ENCODE results near the gene XIST.

Gene XIST

GRCh38 chrX:73850124-73851013, 2.1 kb downstream of the XIST start:
- Histone ChIP-seq H3K9ac (ENCODE audit: low read depth, low read length) (no peak overlapping the region), H3K36me3 (ENCODE audit: insufficient read depth, low read length) (no peaks in the 10 kb centered on the region)

DNA sequence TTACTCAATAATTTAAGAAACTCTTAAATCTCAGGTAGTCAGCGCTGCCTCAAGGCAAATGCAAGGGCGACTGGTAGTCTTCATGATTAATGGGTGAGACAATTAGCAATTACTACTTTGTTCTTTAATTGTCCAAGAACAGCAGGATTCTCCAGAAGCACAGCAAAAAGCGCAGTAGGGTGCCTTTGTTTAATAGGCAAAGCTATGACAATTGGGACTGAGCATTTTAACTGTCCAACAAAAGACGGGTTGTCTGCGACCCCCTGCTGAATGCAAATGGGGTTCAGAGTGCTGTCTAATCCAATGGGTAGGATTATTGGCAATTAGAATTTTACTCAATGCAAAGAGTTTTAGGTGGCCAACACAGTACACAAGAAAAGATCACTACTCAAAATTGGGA, 3.4 kb downstream of the XIST start:
- no peak overlapping the region for H3K9ac ChIP-seq (ENCODE audit: low read depth, low read length)

More at GRCh38 chrX:73850124-73851013, 2.1 kb downstream of the XIST start:
- H3K4me1 ChIP-seq (ENCODE audit: insufficient read depth, low read length) = no peaks in the 10 kb centered on the region
- peaks cover 29% of the 10 kb centered on the region for H3K9me3 ChIP-seq (ENCODE audit: control insufficient read depth, insufficient read depth, low read length)

GRCh38 chrX:73847991-73848390, 4.5 kb downstream of the XIST start:
- Histone ChIP-seq H3K9ac (ENCODE audit: low read depth, low read length) (no peak overlapping the region), H3K36me3 (ENCODE audit: insufficient read depth, low read length) (no peaks in the 10 kb centered on the region), H3K9me3 (ENCODE audit: control insufficient read depth, insufficient read depth, low read length) (peaks cover 29% of the 10 kb centered on the region), H3K4me1 (ENCODE audit: insufficient read depth, low read length) (no peaks in the 10 kb centered on the region)

More for the DNA sequence above, 3.4 kb downstream of the XIST start:
- Histone ChIP-seq H3K9me3 (ENCODE audit: control insufficient read depth, insufficient read depth, low read length) (peaks cover 29% of the 10 kb centered on the region), H3K4me1 (ENCODE audit: insufficient read depth, low read length) (no peaks in the 10 kb centered on the region), H3K36me3 (ENCODE audit: insufficient read depth, low read length) (no peaks in the 10 kb centered on the region)

DNA sequence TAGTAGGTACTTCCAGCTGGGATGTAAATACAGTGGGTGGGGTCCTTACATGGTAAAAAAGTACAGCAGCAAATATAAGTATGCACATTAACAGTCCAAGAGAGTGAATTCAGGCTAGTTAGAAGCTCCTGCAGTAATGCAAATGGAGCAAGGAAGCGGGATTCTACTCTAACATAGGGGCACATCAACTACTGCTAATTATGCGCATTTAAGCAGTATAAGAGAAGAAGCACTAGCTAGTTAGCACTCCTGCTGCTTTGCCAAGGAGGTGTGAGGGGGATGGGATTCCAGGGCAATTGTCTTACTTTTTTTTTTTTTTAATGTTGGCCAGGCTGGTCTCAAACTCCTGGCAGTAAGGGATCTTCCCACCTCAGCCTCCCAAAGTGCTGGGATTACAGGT, 5.4 kb downstream of the XIST start:
- Histone ChIP-seq H3K4me1 (ENCODE audit: insufficient read depth, low read length) (no peaks in the 10 kb centered on the region), H3K9me3 (ENCODE audit: control insufficient read depth, insufficient read depth, low read length) (peaks cover 28% of the 10 kb centered on the region), H3K9ac (ENCODE audit: low read depth, low read length) (no peak overlapping the region), H3K36me3 (ENCODE audit: insufficient read depth, low read length) (no peaks in the 10 kb centered on the region)

DNA sequence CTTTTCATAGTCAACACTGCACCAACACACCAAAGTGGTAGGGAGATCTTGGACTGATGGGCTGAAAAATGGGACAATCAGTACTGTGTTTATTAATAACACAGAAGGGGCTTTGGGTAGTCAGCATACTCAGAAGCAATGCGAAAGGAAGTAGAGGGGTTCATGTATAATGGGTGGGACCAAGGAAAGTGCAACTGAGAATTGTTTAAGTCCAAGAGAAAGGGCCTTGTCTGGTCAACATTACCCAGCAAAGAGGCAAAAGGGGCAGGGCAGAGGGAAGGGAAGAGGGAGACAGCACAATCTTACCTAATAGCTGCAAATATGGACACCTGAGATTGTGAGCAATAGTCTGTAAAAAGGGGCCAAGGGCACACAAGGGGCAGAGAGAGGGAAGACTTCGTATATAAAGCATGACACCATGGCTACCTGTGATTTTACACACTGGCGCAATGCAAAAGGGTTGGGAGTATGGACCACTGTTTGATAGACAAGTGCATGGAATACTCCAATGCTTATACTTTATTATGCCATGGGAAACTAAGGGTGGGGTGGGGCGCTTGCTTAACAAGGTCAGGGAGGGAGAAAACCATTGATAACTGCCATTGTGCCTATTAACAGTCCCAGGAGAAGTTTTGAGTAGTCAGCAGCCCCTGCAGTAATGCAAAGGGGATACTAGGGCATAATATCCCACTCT, 9.8 kb downstream of the XIST start:
- Histone ChIP-seq H3K9me3 (ENCODE audit: control insufficient read depth, insufficient read depth, low read length) (peaks cover 10% of the 10 kb centered on the region; the same call in 1 of the 2 replicates), H3K4me1 (ENCODE audit: insufficient read depth, low read length) (no peaks in the 10 kb centered on the region), H3K9ac (ENCODE audit: low read depth, low read length) (no peak overlapping the region), H3K36me3 (ENCODE audit: insufficient read depth, low read length) (no peaks in the 10 kb centered on the region)

- H3K4me1 ChIP-seq (ENCODE audit: insufficient read depth, low read length) = no peaks in the 10 kb centered on the region
- 0 out of 2 replicates have a peak, but pooled peaks cover 4% of the 10 kb centered on the region for H3K9me3 ChIP-seq (ENCODE audit: control insufficient read depth, insufficient read depth, low read length)
- no peak overlapping the region for H3K9ac ChIP-seq (ENCODE audit: low read depth, low read length)
- no peaks in the 10 kb centered on the region for H3K36me3 ChIP-seq (ENCODE audit: insufficient read depth, low read length)
Measured at GRCh38 chrX:73841337-73841736, 11.2 kb downstream of the XIST start.

- no peak overlapping the region for H3K9ac ChIP-seq (ENCODE audit: low read depth, low read length)
- H3K4me1 ChIP-seq (ENCODE audit: insufficient read depth, low read length) = no peaks in the 10 kb centered on the region
- H3K36me3 ChIP-seq (ENCODE audit: insufficient read depth, low read length) = no peaks in the 10 kb centered on the region
- H3K9me3 ChIP-seq (ENCODE audit: control insufficient read depth, insufficient read depth, low read length) = no peaks in the 10 kb centered on the region
Measured at GRCh38 chrX:73840120-73840924, 12.2 kb downstream of the XIST start.

- no peak overlapping the region for H3K9ac ChIP-seq (ENCODE audit: low read depth, low read length)
- no peaks in the 10 kb centered on the region for H3K9me3 ChIP-seq (ENCODE audit: control insufficient read depth, insufficient read depth, low read length)
- H3K4me1 ChIP-seq (ENCODE audit: insufficient read depth, low read length) = no peaks in the 10 kb centered on the region
- no peaks in the 10 kb centered on the region for H3K36me3 ChIP-seq (ENCODE audit: insufficient read depth, low read length)
Measured at GRCh38 chrX:73839152-73839551, 13.4 kb downstream of the XIST start.

GRCh38 chrX:73838123-73838522, 14.4 kb downstream of the XIST start:
- H3K9ac ChIP-seq (ENCODE audit: low read depth, low read length) = no peak overlapping the region
- H3K4me1 ChIP-seq (ENCODE audit: insufficient read depth, low read length) = no peaks in the 10 kb centered on the region
- no peaks in the 10 kb centered on the region for H3K36me3 ChIP-seq (ENCODE audit: insufficient read depth, low read length)
- no peaks in the 10 kb centered on the region for H3K9me3 ChIP-seq (ENCODE audit: control insufficient read depth, insufficient read depth, low read length)

DNA sequence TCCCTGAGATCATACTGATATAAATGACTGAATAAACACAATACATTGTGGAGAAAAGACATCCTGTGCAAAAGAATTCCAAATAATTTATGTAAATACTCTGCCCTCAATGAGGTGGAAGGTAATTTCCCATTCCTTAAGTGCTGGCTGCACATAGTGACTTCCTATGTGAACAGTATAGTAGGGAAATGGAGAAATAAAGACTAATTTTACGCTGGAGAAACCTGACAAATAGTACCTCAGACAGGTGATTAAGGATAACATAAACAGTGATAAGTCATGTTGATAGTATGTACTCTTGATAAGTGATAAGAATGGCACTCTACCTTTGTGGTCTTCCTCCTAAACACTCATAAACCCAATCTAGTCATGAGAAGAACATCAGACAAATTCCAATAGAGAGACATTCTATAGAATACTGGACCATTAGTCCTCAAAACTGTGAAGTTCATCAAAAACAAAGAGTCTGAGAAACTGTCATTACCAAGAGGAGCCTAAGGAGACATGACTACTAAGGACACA, 15.5 kb downstream of the XIST start:
- no peaks in the 10 kb centered on the region for H3K4me1 ChIP-seq (ENCODE audit: insufficient read depth, low read length)
- no peak overlapping the region for H3K9ac ChIP-seq (ENCODE audit: low read depth, low read length)
- H3K36me3 ChIP-seq (ENCODE audit: insufficient read depth, low read length) = no peaks in the 10 kb centered on the region
- no peaks in the 10 kb centered on the region for H3K9me3 ChIP-seq (ENCODE audit: control insufficient read depth, insufficient read depth, low read length)

DNA sequence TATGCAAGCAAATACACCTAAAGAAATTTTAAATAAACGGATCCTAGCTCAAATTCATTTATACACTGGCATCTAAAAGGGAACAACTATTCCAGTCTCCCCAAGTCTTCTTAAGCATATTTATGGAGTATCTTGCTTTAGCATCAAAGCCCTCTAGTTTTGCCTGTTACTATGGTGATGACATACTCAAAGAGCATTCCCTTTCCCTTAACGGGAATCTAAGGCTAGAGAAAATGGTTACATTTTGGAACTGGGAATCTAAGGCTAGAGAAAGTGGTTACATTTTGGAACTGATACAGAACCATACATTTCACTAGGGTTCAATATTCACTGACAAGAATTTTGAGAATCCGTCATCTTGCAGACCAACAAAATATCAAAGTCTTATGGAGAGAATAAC, 18.3 kb downstream of the XIST start:
- no peaks in the 10 kb centered on the region for H3K9me3 ChIP-seq (ENCODE audit: control insufficient read depth, insufficient read depth, low read length)
- H3K9ac ChIP-seq (ENCODE audit: low read depth, low read length) = no peak overlapping the region
- no peaks in the 10 kb centered on the region for H3K4me1 ChIP-seq (ENCODE audit: insufficient read depth, low read length)
- H3K36me3 ChIP-seq (ENCODE audit: insufficient read depth, low read length) = no peaks in the 10 kb centered on the region

- H3K9me3 ChIP-seq (ENCODE audit: control insufficient read depth, insufficient read depth, low read length) = no peaks in the 10 kb centered on the region
- no peaks in the 10 kb centered on the region for H3K4me1 ChIP-seq (ENCODE audit: insufficient read depth, low read length)
- H3K9ac ChIP-seq (ENCODE audit: low read depth, low read length) = no peak overlapping the region
- no peaks in the 10 kb centered on the region for H3K36me3 ChIP-seq (ENCODE audit: insufficient read depth, low read length)
Measured at GRCh38 chrX:73832319-73832718, 20.2 kb downstream of the XIST start.

DNA sequence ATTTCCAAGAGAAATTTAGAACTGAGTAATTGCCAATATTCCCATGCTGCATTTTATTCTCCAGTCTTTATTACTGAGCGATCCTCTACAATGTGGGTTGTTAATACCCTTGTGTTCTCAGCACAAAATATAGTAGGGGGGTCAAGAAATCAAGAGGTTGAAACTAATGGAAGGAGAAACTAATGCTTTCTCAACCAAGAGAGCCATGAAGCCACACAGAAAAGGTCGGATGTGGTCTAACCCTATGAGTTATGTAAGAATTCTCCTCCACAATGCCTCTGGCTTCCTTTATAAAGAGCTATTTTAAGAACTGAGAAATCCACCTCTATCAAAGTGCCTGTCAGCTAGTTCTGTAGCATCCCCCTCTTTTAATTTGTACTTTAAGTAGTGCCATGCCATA, 21.0 kb downstream of the XIST start:
- Histone ChIP-seq H3K9ac (ENCODE audit: low read depth, low read length) (no peak overlapping the region), H3K9me3 (ENCODE audit: control insufficient read depth, insufficient read depth, low read length) (no peaks in the 10 kb centered on the region), H3K4me1 (ENCODE audit: insufficient read depth, low read length) (no peaks in the 10 kb centered on the region), H3K36me3 (ENCODE audit: insufficient read depth, low read length) (no peaks in the 10 kb centered on the region)

Measured in ES-I3 (cell line).